SK-N-SH treated with all-trans-retinoic acid at 6 μM for 48 hours (cell line): ENCODE results near the gene ALDH6A1.

ENCODE experiments used
- CSDC2 ChIP-seq: fragments of 250-450 bp; sonication (Bioruptor Pico); IDR thresholded peaks from 2 replicates; pipeline ENCODE4 v1.5.0; 2020; ENCODE audit warnings: mild to moderate bottlenecking, moderate library complexity
- PPARA ChIP-seq: fragments of 250-450 bp; sonication (Bioruptor Pico); IDR thresholded peaks from 2 replicates; pipeline ENCODE4 v1.5.0; 2020; ENCODE audit warnings: mild to moderate bottlenecking, borderline replicate concordance
- ZFP3 ChIP-seq: fragments of 250-450 bp; sonication (Bioruptor Pico); IDR thresholded peaks from 2 replicates; pipeline ENCODE4 v1.5.0; 2020; ENCODE audit warnings: mild to moderate bottlenecking, moderate library complexity
- ZNF70 ChIP-seq: fragments of 450-650 bp; formaldehyde crosslinking; IDR thresholded peaks from 2 replicates; pipeline ENCODE4 v1.5.0; 2020; ENCODE audit warnings: mild to moderate bottlenecking, moderate library complexity

- TF ChIP-seq ZNF70 (CRISPR knock-in tag) (no peak), PPARA (no peak), ZFP3 (CRISPR knock-in tag) (no peak), CSDC2 (CRISPR knock-in tag) (no peak)
These were observed 1.1 kb downstream of the ALDH6A1 start for GRCh38 chr14:74083161-74083560.
